Type B pancreatic cell (in vitro differentiated cells): ENCODE results near the gene RIMS1. TPM values are rescaled to one million over a fixed set of nuclear protein-coding genes. Genes with fewer than 3 reads are reported as not detected.

Experiments used
- DNase-seq: peaks from one replicate; pipeline ENCODE4 v3.0.0; 2021; ENCODE audit warnings: mixed read lengths; ENCODE audit not compliant: unreplicated experiment; ENCODE audit errors: extremely low spot score
- H3K27ac Mint-ChIP-seq: 2 replicates; pipeline ENCODE4 v1.8.0; 2021; ENCODE audit warnings: mild to moderate bottlenecking, mixed read lengths
- H3K27me3 Mint-ChIP-seq: 2 replicates; pipeline ENCODE4 v1.8.0; 2021; ENCODE audit warnings: mixed read lengths
- H3K36me3 Mint-ChIP-seq: 2 replicates; pipeline ENCODE4 v1.8.0; 2021; ENCODE audit warnings: mixed read lengths
- H3K4me1 Mint-ChIP-seq: one replicate; pipeline ENCODE4 v1.8.0; 2021; ENCODE audit warnings: mixed read lengths; ENCODE audit not compliant: unreplicated experiment
- H3K4me3 Mint-ChIP-seq: 2 replicates; pipeline ENCODE4 v1.8.0; 2021; ENCODE audit warnings: mild to moderate bottlenecking, mixed read lengths
- H3K9me3 Mint-ChIP-seq: 2 replicates; pipeline ENCODE4 v1.8.0; 2021; ENCODE audit warnings: mixed read lengths
- total RNA-seq: library from RNA; stranded (reverse); gene quantifications from 2 replicates; pipeline ENCODE4 v1.2.1, GENCODE V29; 2021; ENCODE audit warnings: low replicate concordance
- TF ChIP-seq, protein P1 (sequence below): fragments of 200-600 bp; sonication (generic); conservative IDR thresholded peaks from 2 replicates; pipeline ENCODE4 v1.5.0; 2021; ENCODE audit warnings: antibody characterized with exemption, mild to moderate bottlenecking

RIMS1 gene
- total RNA-seq, 1 donor from 2014 or later: 5.9 TPM

DNA sequence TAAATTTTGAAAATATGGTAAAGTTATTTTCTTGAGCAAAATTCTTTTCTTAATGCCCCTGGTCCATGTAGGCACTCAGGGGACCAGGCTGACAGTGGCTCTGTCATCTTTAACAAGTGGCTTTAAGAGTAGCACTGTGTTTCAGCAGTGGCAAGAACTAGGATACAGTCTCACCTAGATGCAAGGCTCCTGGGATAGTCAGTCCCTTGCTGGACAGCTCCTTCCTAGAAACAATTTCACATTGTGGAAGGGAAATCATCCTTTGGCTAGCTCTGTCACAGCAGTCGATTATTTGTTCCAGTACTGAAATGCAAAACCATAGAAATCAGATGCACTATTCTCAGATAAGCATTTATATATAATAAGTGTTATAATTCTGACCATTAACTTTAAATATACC, 560.1 kb downstream of the RIMS1 start:
- no peak for DNase-seq
- no peak overlapping the region for H3K27ac Mint-ChIP-seq
- no peak overlapping the region for H3K4me3 Mint-ChIP-seq
- no peaks in the 10 kb centered on the region for H3K9me3 Mint-ChIP-seq
- TF ChIP-seq, protein P1, sequence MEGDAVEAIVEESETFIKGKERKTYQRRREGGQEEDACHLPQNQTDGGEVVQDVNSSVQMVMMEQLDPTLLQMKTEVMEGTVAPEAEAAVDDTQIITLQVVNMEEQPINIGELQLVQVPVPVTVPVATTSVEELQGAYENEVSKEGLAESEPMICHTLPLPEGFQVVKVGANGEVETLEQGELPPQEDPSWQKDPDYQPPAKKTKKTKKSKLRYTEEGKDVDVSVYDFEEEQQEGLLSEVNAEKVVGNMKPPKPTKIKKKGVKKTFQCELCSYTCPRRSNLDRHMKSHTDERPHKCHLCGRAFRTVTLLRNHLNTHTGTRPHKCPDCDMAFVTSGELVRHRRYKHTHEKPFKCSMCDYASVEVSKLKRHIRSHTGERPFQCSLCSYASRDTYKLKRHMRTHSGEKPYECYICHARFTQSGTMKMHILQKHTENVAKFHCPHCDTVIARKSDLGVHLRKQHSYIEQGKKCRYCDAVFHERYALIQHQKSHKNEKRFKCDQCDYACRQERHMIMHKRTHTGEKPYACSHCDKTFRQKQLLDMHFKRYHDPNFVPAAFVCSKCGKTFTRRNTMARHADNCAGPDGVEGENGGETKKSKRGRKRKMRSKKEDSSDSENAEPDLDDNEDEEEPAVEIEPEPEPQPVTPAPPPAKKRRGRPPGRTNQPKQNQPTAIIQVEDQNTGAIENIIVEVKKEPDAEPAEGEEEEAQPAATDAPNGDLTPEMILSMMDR: no peak
- no peaks in the 10 kb centered on the region for H3K4me1 Mint-ChIP-seq
- H3K36me3 Mint-ChIP-seq: no peaks in the 10 kb centered on the region
- peaks cover 5% of the 10 kb centered on the region for H3K27me3 Mint-ChIP-seq
